ENCODE data around the gene TEKT4. TPM values are rescaled to one million over a fixed set of nuclear protein-coding genes. Genes with fewer than 3 reads are reported as not detected.

TEKT4 gene
- total RNA-seq, 3 donors from 2014 or later (not counting 1 experiment from before 2014, with no cell fraction given), result not detected

DNA sequence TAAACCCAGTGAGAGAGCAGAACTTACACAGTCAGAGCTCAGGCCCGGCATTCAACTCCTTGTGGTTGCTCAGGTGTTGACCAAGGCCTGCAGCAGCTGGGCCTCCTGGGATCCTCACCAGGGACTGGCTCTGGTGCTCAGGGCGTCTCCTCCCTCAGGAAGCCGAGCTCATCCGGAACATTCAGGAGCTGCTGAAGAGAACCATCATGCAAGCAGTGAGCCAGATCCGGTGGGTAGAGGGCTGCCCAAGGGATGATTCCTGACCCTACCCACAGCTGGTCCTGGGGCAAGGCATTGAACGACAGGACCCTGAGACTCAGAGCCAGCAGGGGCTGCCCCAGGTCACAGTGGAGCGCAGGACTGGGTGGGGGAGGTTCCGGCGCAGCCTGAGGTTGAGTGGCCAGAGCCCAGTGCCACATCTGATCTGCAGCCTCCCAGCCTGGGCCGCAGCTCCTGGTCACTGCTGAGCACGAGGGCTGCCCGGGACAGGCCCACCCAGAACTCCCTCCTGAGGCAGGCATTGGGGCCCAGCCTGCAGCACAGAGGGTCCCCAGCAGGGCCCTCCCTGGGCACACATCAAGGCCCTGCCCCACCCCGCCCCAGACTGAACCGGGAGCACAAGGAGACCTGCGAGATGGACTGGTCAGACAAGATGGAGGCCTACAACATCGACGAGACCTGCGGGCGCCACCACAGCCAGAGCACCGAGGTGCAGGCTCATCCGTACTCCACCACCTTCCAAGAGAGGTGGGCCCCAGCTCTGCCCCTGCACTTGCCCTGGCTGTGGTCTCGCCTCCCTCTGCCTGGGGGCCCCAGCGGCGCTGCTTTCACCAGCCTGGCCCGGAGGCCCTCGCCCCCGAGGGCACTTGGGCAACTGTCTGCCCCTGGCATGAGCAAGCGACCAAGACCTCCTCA is 2.4 kb downstream of the TEKT4 start:
- H3K4me3 ChIP-seq (ENCODE audit: low read length), result no peak overlapping the region
- no peaks in the 10 kb centered on the region for H3K27me3 Mint-ChIP-seq (ENCODE audit: low read depth in 2 of 2)
- DNase-seq (no peak), ATAC-seq (no peak)
- no peaks in the 10 kb centered on the region for H3K27me3 ChIP-seq (ENCODE audit: control insufficient read depth, insufficient read depth, low read length)
- TF ChIP-seq, protein P1, sequence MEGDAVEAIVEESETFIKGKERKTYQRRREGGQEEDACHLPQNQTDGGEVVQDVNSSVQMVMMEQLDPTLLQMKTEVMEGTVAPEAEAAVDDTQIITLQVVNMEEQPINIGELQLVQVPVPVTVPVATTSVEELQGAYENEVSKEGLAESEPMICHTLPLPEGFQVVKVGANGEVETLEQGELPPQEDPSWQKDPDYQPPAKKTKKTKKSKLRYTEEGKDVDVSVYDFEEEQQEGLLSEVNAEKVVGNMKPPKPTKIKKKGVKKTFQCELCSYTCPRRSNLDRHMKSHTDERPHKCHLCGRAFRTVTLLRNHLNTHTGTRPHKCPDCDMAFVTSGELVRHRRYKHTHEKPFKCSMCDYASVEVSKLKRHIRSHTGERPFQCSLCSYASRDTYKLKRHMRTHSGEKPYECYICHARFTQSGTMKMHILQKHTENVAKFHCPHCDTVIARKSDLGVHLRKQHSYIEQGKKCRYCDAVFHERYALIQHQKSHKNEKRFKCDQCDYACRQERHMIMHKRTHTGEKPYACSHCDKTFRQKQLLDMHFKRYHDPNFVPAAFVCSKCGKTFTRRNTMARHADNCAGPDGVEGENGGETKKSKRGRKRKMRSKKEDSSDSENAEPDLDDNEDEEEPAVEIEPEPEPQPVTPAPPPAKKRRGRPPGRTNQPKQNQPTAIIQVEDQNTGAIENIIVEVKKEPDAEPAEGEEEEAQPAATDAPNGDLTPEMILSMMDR (IDR thresholded peaks at IDR 0.05), result no peak
- H3K9me3 ChIP-seq (ENCODE audit: control insufficient read depth, insufficient read depth, low read length), result no peaks in the 10 kb centered on the region
- H3K9me3 Mint-ChIP-seq, result no peaks in the 10 kb centered on the region
- H3K4me3 Mint-ChIP-seq, result no peak overlapping the region
- WGBS (ENCODE audit: insufficient coverage), result 65% methylated on average over 28 of the region's 28 CpGs
- H3K27ac Mint-ChIP-seq, result no peak overlapping the region
- intact Hi-C loops (cut with micrococcal nuclease), result no loop called here
- no peaks in the 10 kb centered on the region for H3K36me3 ChIP-seq (ENCODE audit: control insufficient read depth, insufficient read depth, low read length)
- no peaks in the 10 kb centered on the region for H3K4me1 Mint-ChIP-seq
- H3K36me3 Mint-ChIP-seq, result no peaks in the 10 kb centered on the region
- H3K27ac ChIP-seq (ENCODE audit: low read length), result no peak overlapping the region
- H3K4me1 ChIP-seq (ENCODE audit: control insufficient read depth, insufficient read depth, low read length), result no peaks in the 10 kb centered on the region

DNA sequence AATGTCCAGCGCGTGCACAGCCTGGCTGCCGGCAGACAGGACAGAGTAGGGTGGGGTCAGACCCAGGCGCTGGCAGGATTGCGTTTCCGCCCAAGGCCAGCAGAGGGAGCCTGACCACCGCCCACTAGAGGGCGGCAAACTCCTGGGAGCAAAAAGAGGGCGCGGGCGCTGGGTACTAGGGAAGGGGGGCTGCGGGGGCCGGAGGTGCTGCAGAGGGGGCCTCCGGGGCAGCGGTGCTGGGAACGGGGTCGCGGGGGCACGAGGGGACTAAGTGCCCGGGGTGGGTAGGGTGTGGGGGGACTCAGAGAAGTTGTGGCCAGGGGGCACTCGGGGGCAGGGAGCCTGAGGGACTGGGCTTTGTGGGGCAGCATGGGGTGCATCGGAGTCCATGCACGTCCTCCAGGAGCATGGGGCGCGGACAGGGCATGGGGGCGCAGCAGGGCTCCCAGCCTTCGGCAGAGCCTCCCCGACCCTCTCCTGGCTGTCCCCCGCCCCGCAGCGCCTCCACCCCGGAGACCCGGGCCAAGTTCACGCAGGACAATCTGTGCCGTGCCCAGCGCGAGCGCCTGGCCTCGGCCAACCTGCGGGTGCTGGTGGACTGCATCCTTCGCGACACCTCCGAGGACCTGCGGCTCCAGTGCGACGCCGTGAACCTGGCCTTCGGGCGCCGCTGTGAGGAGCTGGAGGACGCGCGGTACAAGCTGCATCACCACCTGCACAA is 3.2 kb downstream of the TEKT4 start:
- Histone ChIP-seq H3K36me3 (ENCODE audit: control insufficient read depth, insufficient read depth, low read length) (no peaks in the 10 kb centered on the region), H3K4me1 (ENCODE audit: control insufficient read depth, insufficient read depth, low read length) (no peaks in the 10 kb centered on the region), H3K4me3 (ENCODE audit: low read length) (no peak overlapping the region), H3K9me3 (ENCODE audit: control insufficient read depth, insufficient read depth, low read length) (no peaks in the 10 kb centered on the region), H3K27ac (ENCODE audit: low read length) (no peak overlapping the region), H3K27me3 (ENCODE audit: control insufficient read depth, insufficient read depth, low read length) (no peaks in the 10 kb centered on the region)
- TF ChIP-seq, protein P1 (IDR thresholded peaks at IDR 0.05), result peak; percentile 57
- Mint-ChIP-seq H3K9me3 (no peaks in the 10 kb centered on the region), H3K27ac (no peak overlapping the region), H3K4me1 (no peaks in the 10 kb centered on the region), H3K36me3 (no peaks in the 10 kb centered on the region), H3K4me3 (no peak overlapping the region), H3K27me3 (ENCODE audit: low read depth in 2 of 2) (no peaks in the 10 kb centered on the region)
- intact Hi-C loops (cut with micrococcal nuclease), result no loop called here
- WGBS (ENCODE audit: insufficient coverage), result 46% methylated on average over 53 of the region's 53 CpGs
- DNase-seq, result peak in 1 of 2 donors; percentile 66
- ATAC-seq, result peak; percentile 46 to 79 (median 67)

DNA sequence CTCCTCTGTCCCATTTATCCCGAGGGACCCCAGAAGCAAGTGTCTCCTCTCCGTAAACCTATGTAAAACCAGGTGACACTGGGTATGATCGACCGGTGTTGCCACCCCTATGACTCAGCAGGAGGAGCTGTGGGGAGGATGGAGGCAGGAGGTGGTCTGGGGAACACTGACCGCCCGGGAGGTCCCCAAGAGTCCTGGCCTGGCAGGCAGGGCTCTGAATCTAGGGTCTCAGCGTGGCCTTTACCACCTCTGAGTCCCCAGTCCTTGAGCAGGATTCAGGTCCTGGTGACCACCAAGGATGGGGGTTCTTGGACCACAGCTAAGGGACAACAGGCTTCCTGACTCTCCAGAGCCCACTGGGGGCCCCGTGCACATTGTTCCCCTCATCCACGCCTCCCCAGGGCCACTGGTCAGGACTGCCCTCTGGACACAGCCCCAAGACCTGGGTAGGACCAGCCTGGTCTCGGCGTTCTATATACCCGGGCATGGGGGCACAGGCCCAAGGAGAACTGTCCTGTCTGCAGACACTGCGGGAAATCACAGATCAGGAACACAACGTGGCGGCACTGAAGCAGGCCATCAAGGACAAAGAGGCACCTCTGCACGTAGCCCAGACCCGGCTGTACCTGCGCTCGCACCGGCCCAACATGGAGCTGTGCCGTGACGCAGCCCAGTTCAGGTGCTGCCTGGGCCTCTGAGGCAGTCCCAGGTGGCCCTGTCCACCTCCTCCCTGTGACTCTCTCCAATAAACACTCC is 4.0 kb downstream of the TEKT4 start:
- 91% methylated on average over 22 of the region's 22 CpGs for WGBS (ENCODE audit: insufficient coverage)
- Mint-ChIP-seq H3K27me3 (ENCODE audit: low read depth in 2 of 2) (no peaks in the 10 kb centered on the region), H3K9me3 (no peaks in the 10 kb centered on the region), H3K4me1 (no peaks in the 10 kb centered on the region), H3K4me3 (no peak overlapping the region), H3K36me3 (no peaks in the 10 kb centered on the region), H3K27ac (no peak overlapping the region)
- H3K27me3 ChIP-seq (ENCODE audit: control insufficient read depth, insufficient read depth, low read length), result no peaks in the 10 kb centered on the region
- H3K4me3 ChIP-seq (ENCODE audit: low read length), result no peak overlapping the region
- H3K27ac ChIP-seq (ENCODE audit: low read length), result no peak overlapping the region
- H3K36me3 ChIP-seq (ENCODE audit: control insufficient read depth, insufficient read depth, low read length), result no peaks in the 10 kb centered on the region
- TF ChIP-seq, protein P1 (IDR thresholded peaks at IDR 0.05), result no peak
- ATAC-seq (no peak), DNase-seq (no peak)
- H3K9me3 ChIP-seq (ENCODE audit: control insufficient read depth, insufficient read depth, low read length), result no peaks in the 10 kb centered on the region
- intact Hi-C loops (cut with micrococcal nuclease), result no loop called here
- H3K4me1 ChIP-seq (ENCODE audit: control insufficient read depth, insufficient read depth, low read length), result no peaks in the 10 kb centered on the region
